ENCODE measurements around the gene SPARCL1. TPM values are rescaled to one million over a fixed set of nuclear protein-coding genes. Genes with fewer than 3 reads are reported as not detected.
A peak's percentile ranks its signal among the peaks of the same experiment; 100 is the strongest.
"Not testable (repeated sequence)": the region's sequence is repeated elsewhere in the genome, so short reads cannot be mapped to it uniquely, and the experiment has no call there.

Gene SPARCL1
- polyA plus RNA-seq, 5 donors, result 353 to 516 (median 475) TPM

- DNase-seq, result no peak
Observed at GRCh38 chr4:87506974-87507701, 22.0 kb downstream of the SPARCL1 start.

GRCh38 chr4:87505862-87506261, 23.3 kb downstream of the SPARCL1 start:
- no peak for DNase-seq

- DNase-seq, result no peak
Observed at GRCh38 chr4:87502580-87503238, 26.5 kb downstream of the SPARCL1 start.

- no peak for DNase-seq
Observed at GRCh38 chr4:87500092-87500462, 29.1 kb downstream of the SPARCL1 start.

- DNase-seq, result no peak
Observed at GRCh38 chr4:87499403-87500091, 29.6 kb downstream of the SPARCL1 start.

- DNase-seq, result peak; percentile 51 to 56
Observed at GRCh38 chr4:87498446-87498900, 30.7 kb downstream of the SPARCL1 start.

- DNase-seq, result peak; percentile 45 to 47
Observed at GRCh38 chr4:87497578-87497977, 31.6 kb downstream of the SPARCL1 start.

GRCh38 chr4:87497159-87497558, 32.0 kb downstream of the SPARCL1 start:
- DNase-seq, result no peak

GRCh38 chr4:87493115-87493514, 36.1 kb downstream of the SPARCL1 start:
- DNase-seq, result no peak

GRCh38 chr4:87491851-87492250, 37.3 kb downstream of the SPARCL1 start:
- DNase-seq, result not testable (repeated sequence)

GRCh38 chr4:87491436-87491835, 37.7 kb downstream of the SPARCL1 start:
- no peak for DNase-seq

- no peak for DNase-seq
Observed at GRCh38 chr4:87490664-87491369, 38.4 kb downstream of the SPARCL1 start.

- DNase-seq, result no peak
Observed at GRCh38 chr4:87489678-87490077, 39.5 kb downstream of the SPARCL1 start.

- not testable (repeated sequence) for DNase-seq
Observed at GRCh38 chr4:87488666-87489065, 40.5 kb downstream of the SPARCL1 start.

GRCh38 chr4:87483247-87483646, 45.9 kb downstream of the SPARCL1 start:
- not testable (repeated sequence) for DNase-seq

- no peak for DNase-seq
Observed at GRCh38 chr4:87481377-87481776, 47.8 kb downstream of the SPARCL1 start.

GRCh38 chr4:87478732-87479250, 50.4 kb downstream of the SPARCL1 start:
- DNase-seq, result no peak

- no peak for DNase-seq
Observed at GRCh38 chr4:87476934-87477333, 52.2 kb downstream of the SPARCL1 start.

- no peak for DNase-seq
Observed at GRCh38 chr4:87469390-87469789, 59.8 kb downstream of the SPARCL1 start.

- DNase-seq, result peak; percentile 23 to 32
Observed at GRCh38 chr4:87465739-87466366, 63.3 kb downstream of the SPARCL1 start.

- DNase-seq, result no peak
Observed at GRCh38 chr4:87462102-87462501, 67.1 kb downstream of the SPARCL1 start.

Data from right lung (tissue), 5 donors.